ENCODE measurements around the gene CPNE6.
"Not testable (repeated sequence)": the region's sequence is repeated elsewhere in the genome, so short reads cannot be mapped to it uniquely, and the experiment has no call there.

Gene CPNE6

DNA sequence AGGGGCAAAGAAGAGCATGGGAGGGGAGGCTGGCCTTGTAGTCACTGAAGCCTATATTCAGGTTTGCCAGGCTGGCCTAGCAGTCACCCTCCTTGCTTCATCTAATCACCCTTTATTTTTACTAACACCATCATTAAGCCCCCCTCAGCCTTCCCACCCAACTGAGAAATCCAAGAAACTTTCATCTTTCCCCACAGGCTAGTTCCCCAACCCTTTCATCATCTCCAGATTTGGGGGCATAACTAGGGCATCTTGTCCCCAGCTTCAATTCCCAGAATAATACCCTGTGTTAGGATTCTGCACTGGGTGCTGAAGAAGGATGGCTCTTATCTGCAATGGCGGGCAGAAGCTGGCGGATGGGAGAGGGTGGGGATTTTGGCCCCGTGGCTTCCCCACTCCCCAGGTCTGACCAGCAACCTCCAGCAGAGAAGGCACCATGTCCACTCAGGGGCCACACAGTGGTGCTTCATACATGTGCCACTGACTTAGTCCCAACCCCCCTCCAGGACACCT, 29.7 kb downstream of the CPNE6 start:
- peaks cover 0 to 4% of the 10 kb centered on the region in 2 donors for H3K4me1 Mint-ChIP-seq (ENCODE audit: low read depth in 2 of 2)
- peaks cover 11% of the 10 kb centered on the region for H3K36me3 Mint-ChIP-seq (ENCODE audit: insufficient read depth)
- no peak overlapping the region for H3K4me3 Mint-ChIP-seq
- H3K27ac Mint-ChIP-seq, result peak overlapping the region in 1 of 2 donors; percentile 4
- no peak for ATAC-seq (replicated peaks)
- no peaks in the 10 kb centered on the region for H3K9me3 Mint-ChIP-seq
- no peak for DNase-seq
- H3K27me3 Mint-ChIP-seq, result no peaks in the 10 kb centered on the region

DNA sequence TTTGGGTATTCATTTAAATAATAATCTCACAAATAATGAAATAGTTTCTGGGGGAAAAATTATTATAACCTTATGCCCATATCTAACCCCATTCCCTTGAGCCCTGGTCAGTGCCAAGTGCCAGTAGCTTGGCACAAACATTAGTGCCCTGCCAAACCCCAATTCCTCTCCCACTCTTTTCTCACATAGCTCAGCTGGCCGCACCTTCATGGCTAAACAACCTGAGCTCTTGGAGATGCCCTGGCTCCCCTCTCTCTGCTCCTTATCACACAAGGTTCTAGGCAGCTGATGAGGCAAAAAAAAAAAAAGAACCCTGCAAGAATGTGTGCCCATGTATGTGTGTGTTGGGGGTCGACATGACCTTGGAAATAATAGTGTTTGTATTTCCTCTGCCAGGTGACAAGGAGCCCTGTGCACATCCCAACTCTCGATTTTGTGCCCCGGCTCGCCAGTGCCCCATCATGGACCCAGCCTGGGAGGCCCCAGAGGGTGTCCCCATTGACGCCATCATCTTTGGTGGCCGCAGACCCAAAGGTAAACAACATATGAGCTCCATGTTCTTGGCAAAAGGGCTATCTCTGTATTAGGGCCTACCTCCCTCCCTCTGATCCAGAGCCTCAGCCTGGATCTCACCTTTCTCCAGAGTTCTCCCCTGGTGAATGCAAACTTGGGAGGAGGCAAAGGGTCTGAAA, 31.1 kb downstream of the CPNE6 start:
- H3K27me3 Mint-ChIP-seq, result no peaks in the 10 kb centered on the region
- DNase-seq, result no peak
- peaks cover 11% of the 10 kb centered on the region for H3K36me3 Mint-ChIP-seq (ENCODE audit: insufficient read depth)
- H3K9me3 Mint-ChIP-seq, result no peaks in the 10 kb centered on the region
- H3K27ac Mint-ChIP-seq, result peak overlapping the region in 1 of 2 donors; percentile 2
- no peaks in the 10 kb centered on the region for H3K4me1 Mint-ChIP-seq (ENCODE audit: low read depth in 2 of 2)
- H3K4me3 Mint-ChIP-seq, result no peak overlapping the region
- ATAC-seq (replicated peaks), result no peak

DNA sequence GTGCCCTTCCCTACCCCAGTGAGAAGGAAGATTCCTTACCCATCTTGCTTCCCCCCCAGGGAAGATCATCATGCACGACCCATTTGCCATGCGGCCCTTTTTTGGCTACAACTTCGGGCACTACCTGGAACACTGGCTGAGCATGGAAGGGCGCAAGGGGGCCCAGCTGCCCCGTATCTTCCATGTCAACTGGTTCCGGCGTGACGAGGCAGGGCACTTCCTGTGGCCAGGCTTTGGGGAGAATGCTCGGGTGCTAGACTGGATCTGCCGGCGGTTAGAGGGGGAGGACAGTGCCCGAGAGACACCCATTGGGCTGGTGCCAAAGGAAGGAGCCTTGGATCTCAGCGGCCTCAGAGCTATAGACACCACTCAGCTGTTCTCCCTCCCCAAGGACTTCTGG, 32.1 kb downstream of the CPNE6 start:
- Mint-ChIP-seq H3K27me3 (no peaks in the 10 kb centered on the region), H3K36me3 (ENCODE audit: insufficient read depth) (peaks cover 11% of the 10 kb centered on the region), H3K4me1 (ENCODE audit: low read depth in 2 of 2) (peaks cover under 1 to 4% of the 10 kb centered on the region in 2 donors), H3K4me3 (no peak overlapping the region), H3K27ac (peak overlapping the region in 1 of 2 donors; percentile 2), H3K9me3 (no peaks in the 10 kb centered on the region)
- no peak for DNase-seq
- no peak for ATAC-seq (replicated peaks)

DNA sequence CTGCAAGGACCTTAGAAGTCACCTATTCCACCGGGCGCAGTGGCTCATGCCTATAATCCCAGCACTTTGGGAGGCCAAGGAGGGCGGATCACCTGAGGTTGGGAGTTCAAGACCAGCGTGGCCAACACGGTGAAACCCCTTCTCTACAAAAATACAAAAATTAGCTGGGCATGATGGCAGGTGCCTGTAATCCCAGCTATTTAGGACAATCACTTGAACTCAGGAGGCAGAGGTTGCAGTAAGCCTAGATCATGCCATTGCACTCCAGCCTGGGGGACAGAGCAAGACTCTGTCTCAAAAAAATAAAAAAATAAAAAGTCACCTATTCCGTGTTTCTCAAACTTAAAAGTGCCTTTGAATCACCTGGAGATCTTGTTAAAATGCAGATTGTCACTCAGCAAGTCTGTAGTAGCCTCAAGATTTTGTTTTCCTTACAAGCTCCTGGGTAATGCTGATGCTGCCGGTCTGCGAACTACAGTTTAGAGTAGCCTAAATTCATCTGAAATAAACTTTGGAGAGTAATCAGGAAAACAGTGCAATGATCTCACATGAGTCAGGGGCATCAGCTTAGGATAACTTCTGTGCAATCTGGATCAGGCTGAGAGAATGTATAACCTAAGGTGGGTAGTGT, 34.4 kb downstream of the CPNE6 start:
- not testable (repeated sequence) for ATAC-seq (replicated peaks); H3K27ac Mint-ChIP-seq; H3K36me3 Mint-ChIP-seq (ENCODE audit: insufficient read depth); DNase-seq; H3K4me3 Mint-ChIP-seq; H3K27me3 Mint-ChIP-seq; H3K9me3 Mint-ChIP-seq
- peaks cover 6 to 11% of the 10 kb centered on the region in 2 donors for H3K4me1 Mint-ChIP-seq (ENCODE audit: low read depth in 2 of 2)

DNA sequence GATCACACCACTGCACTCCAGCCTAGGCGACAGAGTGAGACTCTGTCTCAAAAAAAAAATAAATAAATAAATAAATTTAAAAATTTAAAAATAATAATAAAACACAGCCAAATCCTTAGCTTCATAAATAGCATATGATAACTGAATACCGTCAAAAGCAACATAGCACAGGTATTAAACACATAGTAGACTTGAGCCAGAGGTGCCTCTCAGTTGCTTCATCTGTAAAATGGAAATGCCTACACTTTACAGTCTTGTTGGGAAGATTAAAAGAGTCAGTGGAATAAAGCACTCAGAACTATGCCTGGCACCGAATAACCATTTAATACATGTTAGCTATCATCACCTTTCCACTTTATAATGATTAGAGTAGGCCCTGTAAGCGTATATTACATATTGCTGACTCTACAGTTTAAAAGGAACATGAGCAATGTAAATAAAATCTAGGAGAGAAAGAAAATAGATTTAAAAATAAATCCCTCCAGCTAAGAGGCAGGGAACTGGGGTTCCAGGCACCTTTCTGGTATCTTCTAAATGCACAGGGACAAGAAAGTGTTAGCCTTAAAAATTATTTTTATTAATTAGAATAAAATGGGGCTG, 35.4 kb downstream of the CPNE6 start:
- no peaks in the 10 kb centered on the region for H3K9me3 Mint-ChIP-seq
- H3K27me3 Mint-ChIP-seq, result no peaks in the 10 kb centered on the region
- no peaks in the 10 kb centered on the region for H3K36me3 Mint-ChIP-seq (ENCODE audit: insufficient read depth)
- no peak overlapping the region for H3K27ac Mint-ChIP-seq
- DNase-seq (no peak), ATAC-seq (replicated peaks) (no peak)
- H3K4me3 Mint-ChIP-seq, result no peak overlapping the region
- peaks cover 6 to 11% of the 10 kb centered on the region in 2 donors for H3K4me1 Mint-ChIP-seq (ENCODE audit: low read depth in 2 of 2)

DNA sequence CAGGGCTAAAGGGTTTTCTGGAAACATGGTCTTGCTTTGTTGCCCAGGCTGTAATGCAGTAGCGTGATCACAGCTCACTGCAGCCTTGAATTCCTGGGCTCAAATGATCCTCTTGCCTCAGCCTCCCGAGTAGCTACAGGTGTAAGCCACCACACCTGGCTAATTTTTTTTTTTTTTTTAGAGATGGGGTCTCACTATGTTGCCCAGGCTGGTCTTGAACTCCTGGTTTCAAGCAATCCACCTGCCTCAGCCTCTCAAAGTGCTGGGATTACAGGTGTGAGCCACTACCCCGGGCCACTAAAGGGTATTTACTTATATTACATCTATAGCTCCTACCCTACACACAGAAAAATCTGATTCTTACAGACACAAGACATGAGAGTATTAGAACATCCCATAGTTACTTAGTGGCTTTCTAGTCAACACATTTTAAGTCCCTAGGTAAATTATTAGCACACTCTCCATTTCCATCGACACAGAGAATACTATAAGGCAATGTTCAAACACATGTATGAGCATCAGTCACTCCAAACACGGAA, 37.0 kb downstream of the CPNE6 start:
- no peaks in the 10 kb centered on the region for H3K9me3 Mint-ChIP-seq
- H3K4me3 Mint-ChIP-seq, result no peak overlapping the region
- peak overlapping the region; percentile 90 to 92 for H3K27ac Mint-ChIP-seq
- peaks cover 6 to 11% of the 10 kb centered on the region in 2 donors for H3K4me1 Mint-ChIP-seq (ENCODE audit: low read depth in 2 of 2)
- no peaks in the 10 kb centered on the region for H3K36me3 Mint-ChIP-seq (ENCODE audit: insufficient read depth)
- no peak for ATAC-seq (replicated peaks)
- H3K27me3 Mint-ChIP-seq, result no peaks in the 10 kb centered on the region
- DNase-seq, result no peak

DNA sequence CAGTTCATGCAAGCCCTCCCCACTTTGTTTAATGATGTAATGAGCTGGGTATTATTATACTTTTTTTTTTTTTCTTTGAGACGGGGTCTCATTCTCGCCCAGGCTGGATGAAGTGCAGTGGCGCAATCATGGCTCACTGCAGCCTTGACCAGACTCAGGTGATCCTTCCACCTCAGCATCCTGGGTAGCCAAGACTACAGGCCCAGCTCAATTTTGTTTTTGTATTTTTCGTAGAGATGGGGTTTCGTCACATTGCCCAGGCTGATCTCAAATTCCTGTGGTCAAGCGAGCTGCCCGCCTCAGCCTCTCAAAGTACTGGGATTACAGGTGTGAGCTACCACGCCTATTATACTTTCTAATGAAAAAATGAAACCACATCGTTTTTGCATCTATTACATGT, 38.7 kb downstream of the CPNE6 start:
- Mint-ChIP-seq H3K4me3 (no peak overlapping the region), H3K36me3 (ENCODE audit: insufficient read depth) (peaks cover 16% of the 10 kb centered on the region), H3K9me3 (no peaks in the 10 kb centered on the region), H3K27ac (no peak overlapping the region), H3K27me3 (no peaks in the 10 kb centered on the region), H3K4me1 (ENCODE audit: low read depth in 2 of 2) (peaks cover 9 to 12% of the 10 kb centered on the region in 2 donors)
- DNase-seq (no peak), ATAC-seq (replicated peaks) (no peak)

DNA sequence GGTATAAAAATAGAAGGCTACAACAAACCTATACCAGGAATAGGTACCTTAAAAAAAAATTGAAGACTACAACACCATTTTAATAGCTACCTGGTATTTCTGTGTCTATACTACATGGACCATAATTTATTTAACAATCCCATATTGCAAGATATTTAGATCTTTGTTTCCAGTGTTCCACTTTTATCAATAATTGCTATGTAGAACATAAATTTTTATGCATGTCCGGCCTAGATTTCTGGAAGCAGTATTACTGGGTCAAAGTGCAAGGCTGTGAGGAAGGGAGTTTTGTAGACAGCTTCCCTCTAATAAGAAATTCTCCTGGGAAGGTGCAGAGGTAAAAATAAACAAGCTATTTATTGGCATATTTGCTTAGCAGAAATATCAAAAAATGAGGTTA, 39.2 kb downstream of the CPNE6 start:
- ATAC-seq (replicated peaks) (no peak), DNase-seq (no peak)
- peaks cover 20% of the 10 kb centered on the region for H3K36me3 Mint-ChIP-seq (ENCODE audit: insufficient read depth)
- H3K9me3 Mint-ChIP-seq, result no peaks in the 10 kb centered on the region
- H3K27ac Mint-ChIP-seq, result no peak overlapping the region
- peaks cover 14 to 16% of the 10 kb centered on the region in 2 donors for H3K4me1 Mint-ChIP-seq (ENCODE audit: low read depth in 2 of 2)
- H3K4me3 Mint-ChIP-seq, result no peak overlapping the region
- no peaks in the 10 kb centered on the region for H3K27me3 Mint-ChIP-seq

DNA sequence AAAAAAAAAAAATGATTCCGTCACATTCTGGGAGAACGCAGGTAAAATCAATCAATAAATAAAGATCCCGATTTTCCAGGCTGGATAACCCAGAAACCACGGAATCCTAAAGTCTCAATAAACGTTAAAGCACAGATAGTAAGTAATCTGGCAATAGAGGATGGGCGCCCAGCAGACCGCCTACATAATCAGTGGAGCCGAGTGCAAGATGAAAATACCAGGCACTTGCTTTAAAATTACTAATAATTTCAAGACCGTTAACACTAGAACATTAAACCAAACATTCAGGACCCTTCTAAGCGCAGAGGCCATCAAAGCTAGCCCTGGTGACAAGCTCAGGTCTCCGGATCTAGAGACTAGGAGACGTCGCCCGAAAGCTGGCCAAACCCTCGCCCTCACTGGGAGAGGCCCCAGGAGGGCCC, 42.0 kb downstream of the CPNE6 start:
- ATAC-seq (replicated peaks) (no peak), DNase-seq (no peak)
- Mint-ChIP-seq H3K4me1 (ENCODE audit: low read depth in 2 of 2) (peaks cover 26 to 27% of the 10 kb centered on the region in 2 donors), H3K27ac (peak overlapping the region; percentile 99), H3K27me3 (no peaks in the 10 kb centered on the region), H3K4me3 (peak overlapping the region; percentile 94 to 99), H3K9me3 (no peaks in the 10 kb centered on the region), H3K36me3 (ENCODE audit: insufficient read depth) (peaks cover 45% of the 10 kb centered on the region)

DNA sequence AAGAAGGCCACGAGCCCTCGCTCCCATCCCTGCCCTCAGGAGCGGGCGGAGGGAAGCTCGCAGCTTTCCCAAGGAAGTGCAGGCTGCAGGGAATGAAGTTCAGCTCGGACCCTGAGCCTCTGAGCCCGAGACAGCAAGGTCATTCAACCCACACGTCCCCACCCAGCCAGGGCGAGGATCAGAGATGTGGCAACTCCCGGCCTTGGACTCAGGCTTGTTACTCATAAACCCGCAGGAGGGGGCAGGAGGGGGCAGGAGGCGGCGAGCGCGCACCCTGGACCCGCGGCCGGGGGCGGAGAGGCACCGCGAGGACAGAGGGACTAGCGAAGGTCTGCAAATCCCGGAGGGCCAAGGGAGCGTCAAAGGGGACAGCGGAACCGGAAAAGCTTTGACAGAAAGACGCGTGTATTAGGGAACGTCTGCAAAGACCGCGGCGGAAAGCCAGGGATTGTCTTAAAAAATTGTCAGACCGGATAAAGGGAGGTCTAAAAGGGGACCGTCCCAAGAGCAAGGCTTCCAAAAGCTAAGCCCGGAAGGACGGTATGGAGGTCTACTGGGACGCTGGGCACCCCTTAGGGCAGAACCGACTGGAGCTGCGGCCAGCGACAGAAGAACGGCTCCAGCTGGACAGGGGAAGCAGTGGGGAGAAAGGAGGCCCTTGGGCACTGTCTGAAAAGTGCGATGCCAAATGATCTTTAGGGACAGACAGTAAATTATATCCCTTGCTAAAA, 42.6 kb downstream of the CPNE6 start:
- Mint-ChIP-seq H3K27ac (peak overlapping the region; percentile 99), H3K4me1 (ENCODE audit: low read depth in 2 of 2) (peaks cover 21 to 23% of the 10 kb centered on the region in 2 donors), H3K4me3 (peak overlapping the region; percentile 94 to 99), H3K36me3 (ENCODE audit: insufficient read depth) (peaks cover 51% of the 10 kb centered on the region), H3K9me3 (no peaks in the 10 kb centered on the region), H3K27me3 (no peaks in the 10 kb centered on the region)
- DNase-seq (peak in 2 of 3 experiments; percentile 70 to 73), ATAC-seq (replicated peaks) (peak; percentile 31)

DNA sequence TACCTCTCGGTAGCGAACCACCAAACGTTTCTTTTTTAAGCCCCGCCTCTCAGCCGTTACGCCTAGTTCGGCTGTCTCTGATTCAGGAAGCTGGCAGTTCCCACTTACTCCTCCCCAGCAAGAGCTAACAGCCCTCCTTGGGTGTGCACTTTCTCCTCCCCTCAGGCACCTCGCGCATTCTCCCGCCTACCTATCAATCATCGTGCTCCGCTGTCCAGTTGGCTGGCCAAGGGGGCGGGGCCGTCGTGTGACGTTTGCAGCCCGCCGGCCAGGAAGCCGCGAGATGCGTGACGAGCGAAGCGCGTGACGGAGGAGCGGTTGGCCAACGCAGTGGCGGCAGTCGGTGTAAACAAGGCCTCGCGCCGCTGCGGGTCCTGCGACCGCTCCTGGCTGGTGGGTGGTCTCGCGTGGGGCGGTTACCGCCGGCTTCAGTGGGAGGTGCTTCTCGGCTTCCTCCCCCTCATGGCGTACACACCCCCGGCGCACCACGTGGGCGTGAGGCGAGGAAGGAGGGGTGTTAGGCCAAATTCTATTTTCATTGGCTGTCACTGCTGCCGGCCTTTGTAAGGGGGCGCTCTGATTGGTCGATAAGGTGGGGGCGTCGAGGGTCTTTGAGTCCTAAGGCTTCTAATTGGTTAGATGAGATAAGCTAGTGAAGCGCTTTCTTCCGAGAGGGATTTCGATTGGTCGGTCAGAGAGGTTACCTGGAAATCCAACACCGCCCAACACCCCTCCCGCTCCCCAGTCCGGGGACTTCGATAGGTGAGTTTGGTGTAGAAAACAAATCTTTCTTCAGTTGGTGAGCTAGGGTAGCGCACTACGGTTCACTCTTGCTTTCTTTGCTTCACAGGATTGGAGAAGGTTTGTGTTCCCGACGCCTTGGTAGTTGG, 43.4 kb downstream of the CPNE6 start, which contains the start of the genes DCAF11 and NRL:
Gene DCAF11 (plus strand): TSS at position 246 of the 890 bp plus-strand sequence. CDS start 818 bp downstream, outside the sequence.
Gene NRL (minus strand): TSS at position 418 of the 890 bp plus-strand sequence. CDS start 32,101 bp downstream, outside the sequence.
- H3K27ac Mint-ChIP-seq, result peak within 1 kb of the TSS; percentile 99
- H3K36me3 Mint-ChIP-seq (ENCODE audit: insufficient read depth), result peaks cover 59% of the 10 kb centered on the region
- DNase-seq (peak; percentile 98), ATAC-seq (replicated peaks) (peak; percentile 82)
- H3K9me3 Mint-ChIP-seq, result no peaks in the 10 kb centered on the region
- peak within 1 kb of the TSS; percentile 94 to 99 for H3K4me3 Mint-ChIP-seq
- H3K27me3 Mint-ChIP-seq, result no peaks in the 10 kb centered on the region
- H3K4me1 Mint-ChIP-seq (ENCODE audit: low read depth in 2 of 2), result peaks cover 19 to 22% of the 10 kb centered on the region in 2 donors

DNA sequence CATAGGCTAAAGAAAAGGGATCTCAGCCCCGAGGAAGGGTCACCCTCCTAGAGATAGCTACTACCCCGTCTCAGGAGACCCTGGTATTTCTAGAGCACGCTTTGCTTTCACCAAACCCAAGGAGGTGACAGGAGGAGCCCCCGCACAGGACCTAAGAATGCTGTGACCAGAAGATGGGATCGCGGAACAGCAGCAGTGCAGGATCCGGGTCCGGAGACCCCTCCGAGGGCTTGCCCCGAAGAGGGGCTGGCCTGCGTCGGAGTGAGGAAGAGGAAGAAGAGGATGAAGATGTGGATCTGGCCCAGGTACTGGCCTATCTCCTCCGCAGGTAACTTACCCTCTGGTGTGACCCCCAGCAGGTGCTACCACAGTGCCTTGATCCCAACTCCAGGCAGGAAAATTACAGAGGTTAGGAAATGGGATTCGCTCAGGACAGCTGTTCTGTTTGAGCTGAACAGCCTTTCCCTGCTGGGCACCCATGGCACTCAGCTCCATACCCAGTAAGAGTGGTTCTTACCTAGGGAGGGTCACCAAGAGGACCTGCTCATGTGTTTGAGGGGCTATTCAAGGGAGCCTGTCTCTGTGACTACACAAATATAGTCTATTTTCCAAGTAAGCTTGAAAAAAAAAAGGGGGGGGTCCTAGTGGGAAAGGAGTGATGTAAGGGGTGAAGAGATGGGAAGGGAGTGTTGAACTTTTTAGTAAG, 44.2 kb downstream of the CPNE6 start:
- H3K27ac Mint-ChIP-seq, result peak overlapping the region; percentile 99
- no peaks in the 10 kb centered on the region for H3K27me3 Mint-ChIP-seq
- DNase-seq (no peak), ATAC-seq (replicated peaks) (no peak)
- peaks cover 65% of the 10 kb centered on the region for H3K36me3 Mint-ChIP-seq (ENCODE audit: insufficient read depth)
- no peaks in the 10 kb centered on the region for H3K9me3 Mint-ChIP-seq
- peak overlapping the region; percentile 94 to 99 for H3K4me3 Mint-ChIP-seq
- peaks cover 19 to 22% of the 10 kb centered on the region in 2 donors for H3K4me1 Mint-ChIP-seq (ENCODE audit: low read depth in 2 of 2)

All from effector memory CD8-positive, alpha-beta T cell (primary cell).